ENCODE data around the gene NRF1.
A peak's percentile ranks its signal among the peaks of the same experiment; 100 is the strongest.
"Not testable (repeated sequence)": the region's sequence is repeated elsewhere in the genome, so short reads cannot be mapped to it uniquely, and the experiment has no call there.

Gene NRF1

GRCh38 chr7:129606803-129607202 is 4.7 kb upstream of the NRF1 start:
- DNase-seq (ENCODE audit: low read depth in 2 of 2): no peak

GRCh38 chr7:129607471-129608120 is 3.9 kb upstream of the NRF1 start:
- DNase-seq (ENCODE audit: low read depth in 2 of 2): no peak

- no peak for DNase-seq (ENCODE audit: low read depth in 2 of 2)
These were observed 1.9 kb upstream of the NRF1 start for GRCh38 chr7:129609666-129610065.

- no peak for DNase-seq (ENCODE audit: low read depth in 2 of 2)
These were observed 743 bp upstream of the NRF1 start for GRCh38 chr7:129610709-129611245.

- DNase-seq (ENCODE audit: low read depth in 2 of 2): no peak
These were observed 844 bp downstream of the NRF1 start for GRCh38 chr7:129612112-129613015.

- DNase-seq (ENCODE audit: low read depth in 2 of 2): no peak
These were observed 1.5 kb downstream of the NRF1 start for GRCh38 chr7:129613016-129613337.

- DNase-seq (ENCODE audit: low read depth in 2 of 2): peak in 1 of 2 experiments; percentile 10
These were observed 3.5 kb downstream of the NRF1 start for GRCh38 chr7:129615018-129615417.

- DNase-seq (ENCODE audit: low read depth in 2 of 2): no peak
These were observed 5.0 kb downstream of the NRF1 start for GRCh38 chr7:129616530-129616929.

GRCh38 chr7:129617178-129617577 is 5.7 kb downstream of the NRF1 start:
- no peak for DNase-seq (ENCODE audit: low read depth in 2 of 2)

GRCh38 chr7:129617652-129618051 is 6.1 kb downstream of the NRF1 start:
- DNase-seq (ENCODE audit: low read depth in 2 of 2): no peak

GRCh38 chr7:129626896-129627295 is 15.4 kb downstream of the NRF1 start:
- DNase-seq (ENCODE audit: low read depth in 2 of 2): no peak

GRCh38 chr7:129630341-129630740 is 18.8 kb downstream of the NRF1 start:
- DNase-seq (ENCODE audit: low read depth in 2 of 2): no peak

- DNase-seq (ENCODE audit: low read depth in 2 of 2): no peak
These were observed 23.0 kb downstream of the NRF1 start for GRCh38 chr7:129634361-129635034.

- DNase-seq (ENCODE audit: low read depth in 2 of 2): peak; percentile 42 to 49
These were observed 23.9 kb downstream of the NRF1 start for GRCh38 chr7:129635300-129636029.

GRCh38 chr7:129636030-129636550 is 24.6 kb downstream of the NRF1 start:
- DNase-seq (ENCODE audit: low read depth in 2 of 2): not testable (repeated sequence)

GRCh38 chr7:129636641-129637040 is 25.1 kb downstream of the NRF1 start:
- DNase-seq (ENCODE audit: low read depth in 2 of 2): no peak

GRCh38 chr7:129640400-129640799 is 28.9 kb downstream of the NRF1 start:
- no peak for DNase-seq (ENCODE audit: low read depth in 2 of 2)

GRCh38 chr7:129642871-129643549 is 31.5 kb downstream of the NRF1 start:
- DNase-seq (ENCODE audit: low read depth in 2 of 2): no peak

GRCh38 chr7:129643550-129644170 is 32.1 kb downstream of the NRF1 start:
- DNase-seq (ENCODE audit: low read depth in 2 of 2): no peak

GRCh38 chr7:129644634-129645230 is 33.2 kb downstream of the NRF1 start:
- peak; percentile 32 to 39 for DNase-seq (ENCODE audit: low read depth in 2 of 2)

Data from fibroblast of skin of left quadriceps (primary cell).